K562 (cell line): Measurements from ENCODE around the gene NPY2R. TPM values are rescaled to one million over a fixed set of nuclear protein-coding genes. Genes with fewer than 3 reads are reported as not detected.

ENCODE experiments used
- ATAC-seq: fragments of 200-7000 bp; cut with Tn5 transposase; 3 replicates; pipeline ENCODE4 v1.9.1; 2020; ENCODE audit warnings: moderate library complexity
- Bru-seq: library from RNA; stranded (reverse); fragments of 400-500 nt; gene quantifications from one replicate; lab custom pipeline; 2021; lab: Mats Ljungman, UMichigan
- BruChase-seq, 2 experiments: library from RNA; stranded (reverse); fragments of 400-500 nt; gene quantifications; one replicate each; lab custom pipeline; 2021; lab: Mats Ljungman, UMichigan
- BruUV-seq: library from RNA; stranded (reverse); fragments of 400-500 nt; replicated peaks from 2 replicates; lab custom pipeline; 2021; lab: Mats Ljungman, UMichigan
- CTCF ChIA-PET: fragments of 300-600 bp; formaldehyde crosslinking; extraction: SDS; loops from one replicate; lab custom pipeline; 2021; ENCODE audit warnings: low intra/inter-chr PET ratio; lab: Yijun Ruan, JAX
- POLR2A ChIA-PET: fragments of 300-600, 350-650 bp; sonication (Branson Sonifier 250); formaldehyde crosslinking; extraction: SDS; loops from one replicate; lab custom pipeline; 2021; ENCODE audit warnings: antibody characterized with exemption, inconsistent platforms; lab: Yijun Ruan, JAX
- DNase-seq, 4 experiments: peaks; one replicate each; pipeline versions ENCODE4 v3.0.0 to v3.0.0-alpha.2; 2011 to 2018; ENCODE audit warnings: low spot score in 3 of 4, mixed read lengths in 3 of 4; ENCODE audit errors: extremely low read depth in 1 of 4
- FAIRE-seq: peaks from 2 replicates; lab custom pipeline; 2011; peaks lifted over from hg19 to GRCh38; lab: Jason Lieb, UNC
- H2AFZ ChIP-seq: 2 replicates; pipeline ENCODE4 v1.6.0; 2011; ENCODE audit warnings: low read depth, low read length, control low read depth, inconsistent platforms
- H3K27ac ChIP-seq: fragments of 200-600 bp; 3 replicates; pipeline ENCODE4 v1.8.0; 2011; ENCODE audit warnings: low read depth, mild to moderate bottlenecking, control low read depth, inconsistent platforms, low read length, moderate library complexity, mixed read lengths; ENCODE audit errors: extremely low read depth
- H3K27me3 ChIP-seq, 2 experiments: fragments of 300-600 bp in 1 of 2; 2 replicates in 1 of 2; 3 replicates in 1 of 2; pipeline versions ENCODE4 v1.6.0 to v1.8.0; 2011; ENCODE audit warnings: inconsistent platforms in 2 of 2, low read length in 2 of 2, mild to moderate bottlenecking in 1 of 2, mixed read lengths in 1 of 2, moderate library complexity in 1 of 2; ENCODE audit not compliant: control insufficient read depth in 2 of 2, insufficient read depth in 2 of 2
- H3K36me3 ChIP-seq: fragments of 300-600 bp; 3 replicates; pipeline ENCODE4 v1.8.0; 2011; ENCODE audit warnings: mild to moderate bottlenecking, low read length, inconsistent platforms; ENCODE audit not compliant: control insufficient read depth, insufficient read depth
- H3K4me1 ChIP-seq, 2 experiments: fragments of 200-600 bp in 1 of 2; replicated peaks in 1 of 2; 2 replicates in 1 of 2; 3 replicates in 1 of 2; pipeline versions ENCODE4 v1.5.1 to v1.8.0; 2011; ENCODE audit warnings: inconsistent platforms in 2 of 2, low read length in 2 of 2, mild to moderate bottlenecking in 1 of 2, mixed read lengths in 1 of 2, moderate library complexity in 1 of 2; ENCODE audit not compliant: control insufficient read depth in 2 of 2, insufficient read depth in 2 of 2
- H3K4me2 ChIP-seq: 2 replicates; pipeline ENCODE4 v1.6.1; 2011; ENCODE audit warnings: low read length, control low read depth, inconsistent platforms, mixed read lengths; ENCODE audit not compliant: insufficient read depth
- H3K4me3 ChIP-seq: fragments of 200-600 bp; sonication (generic), shearing (Covaris generic); 2 replicates; pipeline ENCODE4 v1.5.1; 2016; ENCODE audit warnings: control low read depth, inconsistent platforms
- H3K79me2 ChIP-seq: fragments of 200-600 bp; 3 replicates; pipeline ENCODE4 v1.8.0; 2011; ENCODE audit warnings: low read length, inconsistent platforms; ENCODE audit not compliant: control insufficient read depth, insufficient read depth
- H3K9ac ChIP-seq, 2 experiments: 2 replicates each; pipeline versions ENCODE4 v1.6.0 to v1.6.1; 2011; ENCODE audit warnings: low read depth in 2 of 2, low read length in 2 of 2, control low read depth in 1 of 2, inconsistent platforms in 1 of 2, mild to moderate bottlenecking in 1 of 2, mixed read lengths in 1 of 2; ENCODE audit not compliant: insufficient read depth in 1 of 2
- H3K9me1 ChIP-seq: one replicate; pipeline ENCODE4 v1.6.0; 2011; ENCODE audit warnings: inconsistent platforms, mild to moderate bottlenecking, low read length, moderate library complexity; ENCODE audit not compliant: control insufficient read depth, insufficient read depth
- H3K9me3 ChIP-seq: replicated peaks from 2 replicates; pipeline ENCODE4 v1.5.1; 2011; ENCODE audit warnings: low read depth, low read length, inconsistent platforms; ENCODE audit not compliant: control insufficient read depth, insufficient read depth
- H4K20me1 ChIP-seq: replicated peaks from 2 replicates; pipeline ENCODE4 v1.6.1; 2011; ENCODE audit warnings: low read length, inconsistent platforms, mixed read lengths; ENCODE audit not compliant: control insufficient read depth, insufficient read depth
- FOXK2 ChIP-seq, 2 experiments: fragments of 450-650 bp; IDR thresholded peaks in 1 of 2; conservative IDR thresholded peaks in 1 of 2; 2 replicates each; pipeline ENCODE4 v1.6.1; 2016; ENCODE audit warnings: low read depth in 2 of 2, mild to moderate bottlenecking in 1 of 2
- GABPA ChIP-seq: fragments of 200-800 bp; sonication (Bioruptor generic); conservative IDR thresholded peaks from 2 replicates; pipeline ENCODE4 v1.6.1; 2016; ENCODE audit warnings: low read depth, missing genetic modification characterization, missing compliant biosample characterization
- HDAC6 ChIP-seq: IDR thresholded peaks from 2 replicates; pipeline ENCODE4 v1.6.1; 2012; ENCODE audit warnings: low read depth, mild to moderate bottlenecking, control low read depth, inconsistent platforms, low read length, moderate library complexity
- MXI1 ChIP-seq: IDR thresholded peaks from 2 replicates; pipeline ENCODE4 v1.6.1; 2011; ENCODE audit warnings: low read depth, mild to moderate bottlenecking, improper control_type of control experiment, low read length
- POLR3G ChIP-seq: IDR thresholded peaks from 2 replicates; pipeline ENCODE4 v1.6.1; 2011; ENCODE audit not compliant: insufficient read length, insufficient replicate concordance; ENCODE audit errors: extremely low read depth
- SETDB1 ChIP-seq: IDR thresholded peaks from one replicate; pipeline ENCODE4 v1.6.1; 2012; ENCODE audit warnings: low read length, control low read depth, inconsistent platforms
- TCF7 ChIP-seq: sonication (generic); IDR thresholded peaks from 2 replicates; pipeline ENCODE4 v1.6.1; 2016; ENCODE audit warnings: antibody characterized with exemption, borderline replicate concordance
- ZKSCAN8 ChIP-seq: fragments of 200-800 bp; sonication (Bioruptor generic); IDR thresholded peaks from 2 replicates; pipeline ENCODE4 v1.6.1; 2016; ENCODE audit warnings: missing genetic modification characterization, missing compliant biosample characterization
- WGBS: fragments of 100-300 bp; shearing (Covaris generic); methylation state at CpG from one replicate; pipeline ENCODE4 v1.1.6; 2016; ENCODE audit warnings: low coverage, mixed read lengths; ENCODE audit not compliant: insufficient coverage; ENCODE audit errors: missing lambda C conversion rate; 5-methylcytosine and 5-hydroxymethylcytosine counted together
- in situ Hi-C: fragments of 300-500 bp; cut with MboI; formaldehyde crosslinking; loops from 4 replicates; pipeline ENCODE4 v1.15.0; 2018; ENCODE audit warnings: inconsistent platforms, mixed read lengths
- intact Hi-C: fragments of 100-400 bp; cut with micrococcal nuclease; formaldehyde crosslinking; loops from 2 replicates; pipeline ENCODE4 v1.14.2; 2022
- long read RNA-seq, 3 experiments: library from polyadenylated mRNA in 2 of 3; library from RNA in 1 of 3; unstranded in 2 of 3; stranded (forward) in 1 of 3; transcript quantifications; one replicate each; pipeline ENCODE4 v2.0.0, GENCODE V29; 2019 to 2022
- polyA minus RNA-seq, 3 experiments: library from RNA; depleted of rRNA, polyadenylated mRNA; stranded (reverse); fragments of >200 nt; gene quantifications; 2 replicates each; pipeline ENCODE4 v1.2.3, GENCODE V29; 2011
- polyA plus RNA-seq, 8 experiments: library from polyadenylated mRNA; depleted of rRNA in 4 of 8; stranded (reverse) in 5 of 8; unstranded in 3 of 8; fragments of >200 nt; fragmentation: Nextera tagmentation in 2 of 8; fragmentation: Illumina TruSeq in 1 of 8; extraction: Ambion mirVana in 2 of 8; extraction: Trizol in 1 of 8; gene quantifications; 2 replicates each; pipeline versions ENCODE4 v1.2.1 to v1.2.3, GENCODE V29; 2011 to 2014; ENCODE audit warnings: inconsistent platforms in 1 of 8, missing spikeins in 1 of 8
- total RNA-seq, 7 experiments: library from RNA; depleted of rRNA in 6 of 7; stranded (reverse); fragments of >200 nt in 6 of 7; fragmentation: Illumina TruSeq in 2 of 7; extraction: Trizol in 2 of 7; gene quantifications; 2 replicates each; pipeline versions ENCODE4 v1.2.1 to v1.2.3, GENCODE V29; 2011 to 2021; ENCODE audit warnings: low replicate concordance in 1 of 7
- TF ChIP-seq, protein P1 (sequence below): fragments of 450-650 bp; IDR thresholded peaks from one replicate; pipeline ENCODE4 v1.6.1; 2018; ENCODE audit warnings: mild to moderate bottlenecking, moderate library complexity; ENCODE audit not compliant: partially characterized antibody

The NPY2R gene, protein sequence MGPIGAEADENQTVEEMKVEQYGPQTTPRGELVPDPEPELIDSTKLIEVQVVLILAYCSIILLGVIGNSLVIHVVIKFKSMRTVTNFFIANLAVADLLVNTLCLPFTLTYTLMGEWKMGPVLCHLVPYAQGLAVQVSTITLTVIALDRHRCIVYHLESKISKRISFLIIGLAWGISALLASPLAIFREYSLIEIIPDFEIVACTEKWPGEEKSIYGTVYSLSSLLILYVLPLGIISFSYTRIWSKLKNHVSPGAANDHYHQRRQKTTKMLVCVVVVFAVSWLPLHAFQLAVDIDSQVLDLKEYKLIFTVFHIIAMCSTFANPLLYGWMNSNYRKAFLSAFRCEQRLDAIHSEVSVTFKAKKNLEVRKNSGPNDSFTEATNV
- not detected in 2 replicates for total RNA-seq (2011; cell fraction: chromatin; rRNA removed; ENCODE audit: low replicate concordance)
- total RNA-seq (2011; cell fraction: nucleolus; rRNA removed): not detected in 2 replicates
- not detected in 2 replicates for total RNA-seq (2011; cell fraction: nucleoplasm; rRNA removed)
- not detected in 2 replicates for total RNA-seq (2014; rRNA removed)
- not detected in 2 replicates for total RNA-seq (2014; rRNA removed; fragmentation: Illumina TruSeq; extraction: Trizol)
- total RNA-seq (2015; rRNA removed; fragmentation: Illumina TruSeq; extraction: Trizol): not detected in 2 replicates
- total RNA-seq (2021): not detected in 2 replicates
- polyA plus RNA-seq (2011; rRNA removed): not detected in 2 replicates
- polyA plus RNA-seq (2011; cell fraction: cytosol; rRNA removed): not detected in 2 replicates
- not detected in 2 replicates for polyA plus RNA-seq (2011; cell fraction: nucleus; rRNA removed)
- not detected in 2 replicates for polyA plus RNA-seq (2012)
- not detected in 2 replicates for polyA plus RNA-seq (2014; fragmentation: Illumina TruSeq; extraction: Trizol)
- polyA plus RNA-seq (2014; fragmentation: Nextera tagmentation; extraction: Ambion mirVana): not detected
- not detected in 2 replicates for polyA plus RNA-seq (2014; rRNA removed)
- polyA minus RNA-seq (2011; rRNA and poly(A)+ RNA removed): not detected in 2 replicates
- not detected in 2 replicates for polyA minus RNA-seq (2011; cell fraction: cytosol; rRNA and poly(A)+ RNA removed)
- not detected in 2 replicates for polyA minus RNA-seq (2011; cell fraction: nucleus; rRNA and poly(A)+ RNA removed)
- Bru-seq, nascent RNA: not detected
- not detected for BruChase-seq, experiment 1, labeled RNA remaining after a 2-hour chase
- BruChase-seq, experiment 2, labeled RNA remaining after a 6-hour chase: not detected
- long read RNA-seq, experiment 1: 0 reads
- long read RNA-seq, experiment 2: 0 reads
- long read RNA-seq, experiment 3: 0 reads

- Histone ChIP-seq H3K4me1 (no peaks in the 10 kb centered on the region), H3K27ac (no peak within 1 kb of the TSS), H3K27me3 (no peaks in the 10 kb centered on the region), H3K36me3 (no peaks in the 10 kb centered on the region), H3K9me1 (no peaks in the 10 kb centered on the region), H3K79me2 (no peaks in the 10 kb centered on the region), H3K4me2 (no peak within 1 kb of the TSS), H3K9ac (no peak within 1 kb of the TSS), H3K9me3 (no peaks in the 10 kb centered on the region), H4K20me1 (no peaks in the 10 kb centered on the region), H3K4me3 (no peak within 1 kb of the TSS), H2AFZ (no peak within 1 kb of the TSS)
- no peak for DNase-seq
- in situ Hi-C loops: no loop called here
- TF ChIP-seq GABPA (tag) (no peak), TCF7 (no peak), ZKSCAN8 (no peak), POLR3G (no peak), HDAC6 (no peak), MXI1 (no peak), SETDB1 (no peak), FOXK2 (conservative IDR thresholded peaks at IDR 0.05 in 1 of 2, IDR thresholded peaks at IDR 0.05 in 1 of 2; ENCODE audit: low read depth in 2 of 2) (no peak)
- TF ChIP-seq, protein P1, sequence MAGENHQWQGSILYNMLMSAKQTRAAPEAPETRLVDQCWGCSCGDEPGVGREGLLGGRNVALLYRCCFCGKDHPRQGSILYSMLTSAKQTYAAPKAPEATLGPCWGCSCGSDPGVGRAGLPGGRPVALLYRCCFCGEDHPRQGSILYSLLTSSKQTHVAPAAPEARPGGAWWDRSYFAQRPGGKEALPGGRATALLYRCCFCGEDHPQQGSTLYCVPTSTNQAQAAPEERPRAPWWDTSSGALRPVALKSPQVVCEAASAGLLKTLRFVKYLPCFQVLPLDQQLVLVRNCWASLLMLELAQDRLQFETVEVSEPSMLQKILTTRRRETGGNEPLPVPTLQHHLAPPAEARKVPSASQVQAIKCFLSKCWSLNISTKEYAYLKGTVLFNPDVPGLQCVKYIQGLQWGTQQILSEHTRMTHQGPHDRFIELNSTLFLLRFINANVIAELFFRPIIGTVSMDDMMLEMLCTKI: no peak
- BruUV-seq: no TSS peak
- no peak for FAIRE-seq
- ChIA-PET POLR2A (no interaction called here), CTCF (no interaction called here)
- intact Hi-C loops: no loop called here
- 8% methylated on average over 27 of the region's 55 CpGs for WGBS
- no peak for ATAC-seq
These were observed at the start of gene NPY2R for GRCh38 chr4:155208258-155209054. TSS of gene NPY2R (plus strand) at chr4:155208636. CDS start at chr4:155213940, 5,304 bp downstream.
